MCF 10A (cell line): ENCODE data around the gene MRGPRX2. TPM values are rescaled to one million over a fixed set of nuclear protein-coding genes. Genes with fewer than 3 reads are reported as not detected.

Experiments used
- BruUV-seq: library from RNA; stranded (reverse); fragments of 400-500 nt; replicated peaks from 2 replicates; lab custom pipeline; 2021; lab: Mats Ljungman, UMichigan
- CTCF ChIA-PET: fragments of 300-600 bp; sonication (Branson Sonifier 250); formaldehyde crosslinking; extraction: SDS; loops from one replicate; lab custom pipeline; 2021; ENCODE audit warnings: antibody characterized with exemption, inconsistent platforms; lab: Yijun Ruan, JAX
- POLR2A ChIA-PET: fragments of 300-600, 350-650 bp; sonication (Branson Sonifier 250); formaldehyde crosslinking; extraction: SDS; loops from one replicate; lab custom pipeline; 2020; ENCODE audit warnings: antibody characterized with exemption, inconsistent platforms; lab: Yijun Ruan, JAX
- DNase-seq: peaks from one replicate; pipeline ENCODE4 v3.0.0-alpha.2; 2018; ENCODE audit not compliant: unreplicated experiment
- H3K27ac Mint-ChIP-seq: one replicate; pipeline ENCODE4 v1.8.0; 2022; ENCODE audit warnings: mild to moderate bottlenecking, low read depth, mixed read lengths; ENCODE audit not compliant: unreplicated experiment
- H3K27me3 Mint-ChIP-seq: one replicate; pipeline ENCODE4 v1.8.0; 2022; ENCODE audit warnings: mixed read lengths; ENCODE audit not compliant: insufficient read depth, unreplicated experiment
- H3K36me3 Mint-ChIP-seq: one replicate; pipeline ENCODE4 v1.8.0; 2022; ENCODE audit warnings: mild to moderate bottlenecking, moderate library complexity, mixed read lengths; ENCODE audit not compliant: insufficient read depth, unreplicated experiment
- H3K4me1 Mint-ChIP-seq: one replicate; pipeline ENCODE4 v1.8.0; 2022; ENCODE audit warnings: mixed read lengths; ENCODE audit not compliant: insufficient read depth, unreplicated experiment
- H3K4me3 Mint-ChIP-seq: one replicate; pipeline ENCODE4 v1.8.0; 2022; ENCODE audit warnings: mild to moderate bottlenecking, moderate library complexity, mixed read lengths; ENCODE audit not compliant: unreplicated experiment
- H3K9me3 Mint-ChIP-seq: one replicate; pipeline ENCODE4 v1.8.0; 2022; ENCODE audit warnings: mixed read lengths; ENCODE audit not compliant: unreplicated experiment
- intact Hi-C: fragments of 100-400 bp; cut with micrococcal nuclease; formaldehyde crosslinking; loops from 2 replicates; pipeline ENCODE4 v1.14.1; 2022
- total RNA-seq: library from RNA; stranded (reverse); gene quantifications from 2 replicates; pipeline ENCODE4 v1.2.3, GENCODE V29; 2022
- TF ChIP-seq, protein P1 (sequence below): fragments of 200-600 bp; IDR thresholded peaks from one replicate; pipeline ENCODE4 v1.8.0; 2022; ENCODE audit warnings: antibody characterized with exemption, mild to moderate bottlenecking; ENCODE audit not compliant: unreplicated experiment

Gene MRGPRX2
- total RNA-seq, 1 experiment from 2014 or later: not detected

DNA sequence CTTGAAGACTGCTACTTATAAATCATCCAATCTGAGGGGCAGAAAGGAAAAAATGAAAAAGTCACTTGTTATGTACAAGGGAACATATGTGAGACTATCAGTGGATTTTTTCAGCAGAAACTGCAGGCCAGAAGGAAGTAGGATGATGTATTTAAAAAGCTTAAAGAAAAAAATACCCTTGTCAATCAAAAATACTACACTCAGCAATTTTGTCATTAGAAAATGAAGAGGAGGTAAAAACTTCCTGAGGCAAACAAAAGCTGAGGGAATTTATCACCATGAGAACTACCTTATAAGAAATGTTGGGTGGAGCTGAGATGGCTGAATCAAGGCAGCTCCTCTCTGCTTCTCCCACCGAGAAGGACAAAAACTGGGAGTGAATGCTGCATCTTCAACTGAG lies 21.1 kb downstream of the MRGPRX2 start:
- TF ChIP-seq, protein P1, sequence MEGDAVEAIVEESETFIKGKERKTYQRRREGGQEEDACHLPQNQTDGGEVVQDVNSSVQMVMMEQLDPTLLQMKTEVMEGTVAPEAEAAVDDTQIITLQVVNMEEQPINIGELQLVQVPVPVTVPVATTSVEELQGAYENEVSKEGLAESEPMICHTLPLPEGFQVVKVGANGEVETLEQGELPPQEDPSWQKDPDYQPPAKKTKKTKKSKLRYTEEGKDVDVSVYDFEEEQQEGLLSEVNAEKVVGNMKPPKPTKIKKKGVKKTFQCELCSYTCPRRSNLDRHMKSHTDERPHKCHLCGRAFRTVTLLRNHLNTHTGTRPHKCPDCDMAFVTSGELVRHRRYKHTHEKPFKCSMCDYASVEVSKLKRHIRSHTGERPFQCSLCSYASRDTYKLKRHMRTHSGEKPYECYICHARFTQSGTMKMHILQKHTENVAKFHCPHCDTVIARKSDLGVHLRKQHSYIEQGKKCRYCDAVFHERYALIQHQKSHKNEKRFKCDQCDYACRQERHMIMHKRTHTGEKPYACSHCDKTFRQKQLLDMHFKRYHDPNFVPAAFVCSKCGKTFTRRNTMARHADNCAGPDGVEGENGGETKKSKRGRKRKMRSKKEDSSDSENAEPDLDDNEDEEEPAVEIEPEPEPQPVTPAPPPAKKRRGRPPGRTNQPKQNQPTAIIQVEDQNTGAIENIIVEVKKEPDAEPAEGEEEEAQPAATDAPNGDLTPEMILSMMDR: no peak
- Mint-ChIP-seq H3K4me3 (no peak overlapping the region), H3K4me1 (no peaks in the 10 kb centered on the region), H3K27me3 (peaks cover 94% of the 10 kb centered on the region), H3K36me3 (no peaks in the 10 kb centered on the region), H3K9me3 (peaks cover 11% of the 10 kb centered on the region), H3K27ac (no peak overlapping the region)
- ChIA-PET POLR2A (no interaction called here), CTCF (interaction anchor here (0.6 to 0.8 kb wide), 2 partner anchors 186 to 506 kb away, joined by 3 read pairs; no protein-coding TSS in a partner anchor)
- no TSS peak for BruUV-seq
- intact Hi-C loops: no loop called here
- no peak for DNase-seq

DNA sequence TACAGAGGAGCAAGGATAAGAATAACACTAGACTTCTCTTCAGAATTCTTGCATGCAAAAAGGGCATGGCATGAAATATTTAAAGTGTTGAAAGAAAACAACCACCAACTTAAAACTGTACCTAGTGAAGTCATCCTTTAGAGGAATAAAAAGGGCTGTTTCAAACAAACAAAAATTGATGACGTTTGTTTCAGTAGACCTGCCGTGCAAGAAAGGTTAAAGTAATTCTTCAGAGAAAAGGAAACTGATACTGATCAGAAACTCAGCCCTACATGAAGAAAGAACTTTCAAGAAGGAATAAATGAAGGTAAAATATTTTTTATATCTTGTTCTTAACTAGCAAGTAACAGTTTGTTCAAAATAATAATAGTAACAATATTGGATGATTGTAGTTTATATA lies 27.5 kb downstream of the MRGPRX2 start:
- peaks cover 4% of the 10 kb centered on the region for H3K36me3 Mint-ChIP-seq
- no TSS peak for BruUV-seq
- no peak overlapping the region for H3K27ac Mint-ChIP-seq
- H3K4me1 Mint-ChIP-seq: peaks cover 8% of the 10 kb centered on the region
- H3K4me3 Mint-ChIP-seq: no peak overlapping the region
- H3K27me3 Mint-ChIP-seq: peaks cover 78% of the 10 kb centered on the region
- H3K9me3 Mint-ChIP-seq: no peaks in the 10 kb centered on the region
- TF ChIP-seq, protein P1: no peak
- intact Hi-C loops: no loop called here
- ChIA-PET POLR2A (no interaction called here), CTCF (no interaction called here)
- DNase-seq: no peak

DNA sequence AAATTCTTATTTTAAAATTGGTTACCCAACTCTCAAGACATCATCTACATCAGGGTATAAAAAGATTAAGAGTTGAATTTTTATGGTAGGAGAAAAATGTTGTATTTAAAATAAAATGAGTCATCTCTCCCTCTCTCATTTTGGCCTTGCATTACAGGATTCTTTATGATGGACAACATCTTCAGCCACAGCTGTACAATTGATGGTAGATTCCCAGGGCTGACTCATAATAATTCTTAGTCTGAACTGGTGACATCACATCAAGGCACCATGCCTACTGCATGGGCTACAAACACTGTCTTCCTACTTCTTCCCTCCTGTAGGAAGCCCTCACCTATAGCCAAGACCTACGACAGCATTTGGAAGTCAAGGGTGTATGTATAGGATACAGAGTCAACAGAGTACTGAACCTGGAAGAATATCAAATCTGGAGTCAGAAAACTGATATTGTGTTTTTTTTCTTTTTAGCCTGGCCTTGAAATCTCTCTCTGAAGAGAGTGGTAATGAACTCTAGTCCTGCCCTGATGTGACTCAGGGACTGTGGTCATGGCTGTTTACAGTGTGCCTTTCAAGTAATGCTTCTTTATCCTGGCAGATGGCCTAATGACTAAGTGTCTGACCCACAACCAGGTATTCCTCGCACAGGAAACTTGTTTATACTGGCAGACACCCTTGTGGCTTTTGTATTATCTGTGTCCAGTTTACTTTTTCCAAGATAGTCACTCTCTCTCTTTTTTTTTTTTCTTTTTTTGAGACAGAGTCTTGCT lies 32.5 kb downstream of the MRGPRX2 start:
- CTCF ChIA-PET: no interaction called here
- no peak overlapping the region for H3K4me3 Mint-ChIP-seq
- peak overlapping the region; percentile 59 for H3K27ac Mint-ChIP-seq
- peak; percentile 96 for DNase-seq
- peaks cover 17% of the 10 kb centered on the region for H3K4me1 Mint-ChIP-seq
- intact Hi-C loops: no loop called here
- H3K9me3 Mint-ChIP-seq: no peaks in the 10 kb centered on the region
- no TSS peak for BruUV-seq
- TF ChIP-seq, protein P1: no peak
- H3K27me3 Mint-ChIP-seq: peaks cover 68% of the 10 kb centered on the region
- POLR2A ChIA-PET: no interaction called here
- peaks cover 4% of the 10 kb centered on the region for H3K36me3 Mint-ChIP-seq

DNA sequence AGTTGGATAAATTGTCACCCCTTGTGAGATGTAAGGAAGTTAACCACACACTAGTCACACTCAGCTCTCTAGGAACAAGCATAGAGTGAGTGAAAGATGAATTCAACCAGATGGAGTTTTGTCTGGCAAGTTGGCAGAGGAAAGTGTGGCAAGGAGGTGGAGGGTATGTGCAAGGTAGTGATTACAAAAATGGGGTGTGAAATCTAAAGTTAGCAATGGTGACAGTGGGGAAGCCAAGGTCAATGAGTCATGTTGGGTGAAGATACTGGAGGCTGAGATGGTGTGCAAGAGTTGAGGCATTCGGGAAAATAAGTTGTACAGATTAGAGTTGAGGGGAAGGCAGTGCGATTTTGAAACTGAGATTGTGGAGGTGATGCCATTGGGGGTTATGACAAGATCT lies 33.7 kb downstream of the MRGPRX2 start:
- no peaks in the 10 kb centered on the region for H3K9me3 Mint-ChIP-seq
- TF ChIP-seq, protein P1: no peak
- DNase-seq: no peak
- no peak overlapping the region for H3K4me3 Mint-ChIP-seq
- intact Hi-C loops: no loop called here
- BruUV-seq: no TSS peak
- ChIA-PET POLR2A (interaction anchor here (0.6 kb wide), 1 partner anchor 447 kb away, joined by 3 read pairs; no protein-coding TSS in a partner anchor), CTCF (interaction anchor here (0.6 kb wide), 1 partner anchor 440 kb away, joined by 3 read pairs; no protein-coding TSS in a partner anchor)
- peaks cover 4% of the 10 kb centered on the region for H3K36me3 Mint-ChIP-seq
- peaks cover 72% of the 10 kb centered on the region for H3K27me3 Mint-ChIP-seq
- peaks cover 17% of the 10 kb centered on the region for H3K4me1 Mint-ChIP-seq
- H3K27ac Mint-ChIP-seq: no peak overlapping the region
